Upper lobe of right lung (tissue), 1 donor: ENCODE measurements around the gene GOLGA5. TPM values are rescaled to one million over a fixed set of nuclear protein-coding genes. Genes with fewer than 3 reads are reported as not detected.

Experiments used
- ATAC-seq: fragments of 200-7000 bp; cut with Tn5 transposase; one replicate; pipeline ENCODE4 v1.9.1; 2020; ENCODE audit warnings: mild to moderate bottlenecking, moderate library complexity
- DNase-seq: peaks from one replicate; pipeline ENCODE4 v3.0.0-alpha.2; 2020
- H3K27ac ChIP-seq: fragments of 200-600 bp; one replicate; pipeline ENCODE4 v1.8.0; 2022
- H3K27me3 ChIP-seq: fragments of 200-600 bp; one replicate; pipeline ENCODE4 v1.8.0; 2022; ENCODE audit warnings: mild to moderate bottlenecking
- H3K36me3 ChIP-seq: fragments of 200-600 bp; one replicate; pipeline ENCODE4 v1.8.0; 2022
- H3K4me1 ChIP-seq: fragments of 200-600 bp; one replicate; pipeline ENCODE4 v1.8.0; 2022
- H3K4me3 ChIP-seq: fragments of 200-600 bp; one replicate; pipeline ENCODE4 v1.8.0; 2022; ENCODE audit warnings: mild to moderate bottlenecking
- H3K9me3 ChIP-seq: fragments of 200-600 bp; one replicate; pipeline ENCODE4 v1.8.0; 2022
- CTCF ChIP-seq: fragments of 200-600 bp; IDR thresholded peaks from one replicate; pipeline ENCODE4 v1.8.0; 2022; ENCODE audit warnings: antibody characterized with exemption
- intact Hi-C: fragments of 100-400 bp; cut with DNase I; formaldehyde crosslinking; loops from one replicate; pipeline ENCODE4 v1.11.0; 2022
- total RNA-seq: library from RNA; stranded (reverse); fragmentation: NEBNext Ultra II Directional; extraction: Animal tissue kit (Norgen Biotek cat#: 25700); gene quantifications from one replicate; pipeline ENCODE4 v1.2.1, GENCODE V29; 2021
- donor health status: DM: no; HTN: yes; CAD: no; lungs with severe emphysema.

The GOLGA5 gene
- total RNA-seq, 1 donor from 2014 or later: 31.4 TPM

GRCh38 chr14:92794547-92794941 is 439 bp downstream of the GOLGA5 start:
- ATAC-seq: peak; percentile 4
- Histone ChIP-seq H3K27me3 (no peaks in the 10 kb centered on the region), H3K4me1 (peaks cover 22% of the 10 kb centered on the region), H3K4me3 (peak overlapping the region; percentile 81), H3K27ac (peak overlapping the region; percentile 91), H3K36me3 (peaks cover 18% of the 10 kb centered on the region), H3K9me3 (peaks cover 5% of the 10 kb centered on the region)
- no peak for TF ChIP-seq CTCF
- intact Hi-C loops: no loop called here
- no peak for DNase-seq

- Histone ChIP-seq H3K27me3 (no peaks in the 10 kb centered on the region), H3K27ac (peak overlapping the region; percentile 91), H3K4me1 (peaks cover 26% of the 10 kb centered on the region), H3K4me3 (peak overlapping the region; percentile 81), H3K36me3 (peaks cover 18% of the 10 kb centered on the region), H3K9me3 (peaks cover under 1% of the 10 kb centered on the region)
- no peak for ATAC-seq
- intact Hi-C loops: no loop called here
- no peak for DNase-seq
- no peak for TF ChIP-seq CTCF
These were observed 856 bp downstream of the GOLGA5 start for GRCh38 chr14:92794961-92795360.

DNA sequence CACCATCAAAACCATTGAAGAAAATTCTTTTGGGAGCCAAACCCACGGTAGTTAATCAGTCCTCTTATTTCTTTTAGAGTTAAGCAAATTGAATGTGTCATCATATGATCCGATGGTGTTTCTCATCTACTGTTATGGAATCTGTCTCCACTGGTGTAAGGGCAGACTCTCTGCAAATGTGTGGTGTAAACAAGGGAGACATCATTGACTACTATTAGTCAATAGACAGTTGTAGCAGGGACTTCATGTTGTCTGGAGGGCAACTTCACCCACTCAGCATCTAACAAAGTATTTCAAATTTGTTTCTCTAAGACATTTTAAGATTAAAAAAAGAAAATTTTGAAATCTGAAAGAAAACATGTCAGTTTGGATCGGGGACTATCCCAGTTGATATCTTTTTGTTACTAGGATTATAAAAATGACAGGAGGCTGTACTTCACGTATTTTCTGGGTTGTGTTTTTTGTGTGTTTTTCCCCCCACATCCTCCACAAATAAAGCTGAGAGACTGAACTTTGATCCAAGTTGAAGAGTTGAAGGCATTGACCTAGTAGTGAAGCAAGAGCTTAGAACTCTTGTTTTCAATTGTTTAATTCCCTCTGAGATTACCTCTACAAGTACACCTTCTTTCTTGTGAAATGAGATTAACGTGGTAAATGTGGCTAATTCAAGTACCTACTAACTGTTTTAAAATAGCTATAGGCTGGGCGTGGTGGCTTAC is 4.0 kb downstream of the GOLGA5 start:
- H3K9me3 ChIP-seq: no peaks in the 10 kb centered on the region

DNA sequence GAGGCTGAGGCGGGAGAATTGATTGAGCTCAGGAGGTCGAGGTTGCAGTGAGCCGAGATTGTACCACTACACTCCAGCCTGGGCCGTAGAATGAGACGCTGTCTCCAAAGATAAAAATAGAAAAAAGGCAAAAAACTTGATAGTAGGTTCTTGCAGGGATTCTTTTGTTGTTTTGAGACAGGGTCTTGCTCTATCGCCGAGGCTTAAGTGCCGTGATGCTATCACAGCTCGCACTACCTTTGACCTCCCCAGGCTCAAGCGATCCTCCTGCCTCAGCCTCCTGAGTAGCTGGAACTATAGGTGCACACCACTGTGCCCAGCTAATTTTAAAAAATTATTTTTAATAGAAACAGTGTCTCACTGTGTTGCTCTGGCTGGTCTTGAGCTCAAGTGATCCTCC is 4.7 kb downstream of the GOLGA5 start:
- no peaks in the 10 kb centered on the region for H3K27me3 ChIP-seq
- intact Hi-C loops: no loop called here
- H3K36me3 ChIP-seq: peaks cover 29% of the 10 kb centered on the region
- no peak overlapping the region for H3K27ac ChIP-seq
- H3K4me3 ChIP-seq: no peak overlapping the region
- ATAC-seq (no peak), DNase-seq (no peak)
- peaks cover 47% of the 10 kb centered on the region for H3K4me1 ChIP-seq
- H3K9me3 ChIP-seq: no peaks in the 10 kb centered on the region
- no peak for TF ChIP-seq CTCF

More for the DNA sequence above, 4.0 kb downstream of the GOLGA5 start:
- peaks cover 48% of the 10 kb centered on the region for H3K4me1 ChIP-seq
- intact Hi-C loops: no loop called here
- H3K27ac ChIP-seq: no peak overlapping the region
- DNase-seq (no peak), ATAC-seq (no peak)
- TF ChIP-seq CTCF: no peak
- no peak overlapping the region for H3K4me3 ChIP-seq
- H3K27me3 ChIP-seq: no peaks in the 10 kb centered on the region
- H3K36me3 ChIP-seq: peaks cover 23% of the 10 kb centered on the region

DNA sequence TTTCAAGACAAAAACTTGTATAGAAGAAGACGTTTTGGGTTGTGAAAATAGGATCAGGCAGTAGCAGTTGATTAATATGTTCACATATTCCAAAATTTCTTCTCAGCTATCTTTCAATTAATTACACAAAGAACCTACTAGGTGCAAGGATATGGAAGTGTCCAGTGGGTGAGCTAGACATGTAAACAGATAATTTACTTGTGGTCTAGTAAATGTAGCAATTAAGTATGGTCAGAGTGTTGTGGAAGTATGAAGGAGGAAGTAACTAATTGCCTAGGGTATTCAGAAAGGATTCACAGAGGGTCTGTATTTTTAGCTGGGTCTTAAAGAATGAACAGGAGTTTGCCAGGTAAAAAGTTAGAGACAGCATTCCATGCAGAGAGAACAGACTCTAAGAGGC is 5.9 kb downstream of the GOLGA5 start:
- Histone ChIP-seq H3K36me3 (peaks cover 29% of the 10 kb centered on the region), H3K4me3 (no peak overlapping the region)
- intact Hi-C loops: no loop called here

More for the DNA sequence above, 5.9 kb downstream of the GOLGA5 start:
- H3K9me3 ChIP-seq: no peaks in the 10 kb centered on the region
- no peak overlapping the region for H3K27ac ChIP-seq
- TF ChIP-seq CTCF: no peak
- H3K4me1 ChIP-seq: peaks cover 44% of the 10 kb centered on the region
- DNase-seq (no peak), ATAC-seq (no peak)
- no peaks in the 10 kb centered on the region for H3K27me3 ChIP-seq
